HepG2 (cell line): ENCODE data around the gene STXBP2.

Experiments used
- CTCF ChIP-seq: sonication (generic); formaldehyde crosslinking; IDR thresholded peaks from 2 replicates; pipeline ENCODE4 v1.5.0; 2020; ENCODE audit warnings: mild to moderate bottlenecking, missing genetic modification reagents, moderate library complexity
- DR1 ChIP-seq: sonication (generic); formaldehyde crosslinking; IDR thresholded peaks from 2 replicates; pipeline ENCODE4 v1.8.0; 2021; ENCODE audit warnings: mild to moderate bottlenecking, missing genetic modification reagents, inconsistent platforms
- GATAD1 ChIP-seq: IDR thresholded peaks from 2 replicates; pipeline ENCODE4 v1.6.1; 2016; ENCODE audit warnings: missing genetic modification reagents, missing compliant biosample characterization
- POLR2A ChIP-seq, 2 experiments: IDR thresholded peaks; 2 replicates each; pipeline ENCODE4 v1.6.1; 2011; ENCODE audit warnings: low read depth in 2 of 2, low read length in 2 of 2, mild to moderate bottlenecking in 1 of 2, moderate library complexity in 1 of 2; ENCODE audit not compliant: insufficient read depth in 1 of 2
- POLR2AphosphoS2 ChIP-seq: IDR thresholded peaks from 2 replicates; pipeline ENCODE4 v1.6.1; 2011; ENCODE audit warnings: low read depth, low read length, improper control_type of control experiment
- TMF1 ChIP-seq: sonication (generic); formaldehyde crosslinking; IDR thresholded peaks from 2 replicates; pipeline ENCODE4 v1.8.1; 2022; ENCODE audit warnings: low read depth, missing genetic modification reagents
- ZNF3 ChIP-seq: IDR thresholded peaks from 2 replicates; pipeline ENCODE4 v1.7.0; 2017; ENCODE audit warnings: inconsistent platforms
- ZNF460 ChIP-seq: sonication (generic); formaldehyde crosslinking; IDR thresholded peaks from 2 replicates; pipeline ENCODE4 v1.5.1; 2020; ENCODE audit warnings: missing genetic modification reagents, mild to moderate bottlenecking, borderline replicate concordance

- TF ChIP-seq ZNF3 (CRISPR knock-in tag) (no peak), CTCF (CRISPR knock-in tag) (no peak), ZNF460 (CRISPR knock-in tag) (no peak), POLR2A (IDR thresholded peaks at IDR 0.05; ENCODE audit: insufficient read depth in 1 of 2, low read depth in 2 of 2, low read length in 2 of 2) (no peak), POLR2AphosphoS2 (no peak), TMF1 (CRISPR knock-in tag) (no peak), GATAD1 (CRISPR knock-in tag) (no peak), DR1 (CRISPR knock-in tag) (no peak)
Observed at GRCh38 chr19:7605490-7606222, 31.3 kb upstream of the STXBP2 start.
